ENCODE data around the gene ZNF664. TPM values are rescaled to one million over a fixed set of nuclear protein-coding genes. Genes with fewer than 3 reads are reported as not detected.

ZNF664 gene
- total RNA-seq, 1 experiment from 2014 or later = 124 TPM

GRCh38 chr12:124006846-124007713 lies 34.1 kb downstream of the ZNF664 start:
- Histone ChIP-seq H3K9ac (ENCODE audit: low read length) (no peak overlapping the region), H3K27ac (ENCODE audit: low read depth, low read length) (no peak overlapping the region), H3K9me3 (ENCODE audit: control insufficient read depth in 1 of 2, insufficient read depth in 1 of 2, low read depth in 1 of 2, low read length in 2 of 2) (no peaks in the 10 kb centered on the region), H3K36me3 (ENCODE audit: control insufficient read depth in 1 of 2, insufficient read depth in 2 of 2, low read length in 2 of 2) (peaks cover 2 to 21% of the 10 kb centered on the region in 2 experiments; a peak in 3 of 4 replicates), H3K4me1 (ENCODE audit: control insufficient read depth in 1 of 2, insufficient read depth in 2 of 2, low read length in 2 of 2) (no peaks in the 10 kb centered on the region), H3K79me2 (ENCODE audit: insufficient read depth, low read length) (peaks cover 29% of the 10 kb centered on the region), H3K4me2 (ENCODE audit: low read length) (no peak overlapping the region), H3K4me3 (replicated peaks in 1 of 2; ENCODE audit: low read depth in 1 of 2, low read length in 2 of 2) (no peak overlapping the region), H2AFZ (ENCODE audit: low read depth, low read length, poor library complexity, severe bottlenecking) (no peak overlapping the region), H3K9me2 (ENCODE audit: insufficient read depth) (no peaks in the 10 kb centered on the region), H4K20me1 (ENCODE audit: insufficient read depth) (peaks cover 8% of the 10 kb centered on the region; the same call in 1 of the 2 replicates), H3K27me3 (ENCODE audit: insufficient read depth, low read length) (no peaks in the 10 kb centered on the region)
- ChIA-PET POLR2A (no interaction called here), CTCF (no interaction called here), RAD21 (ENCODE audit: low non-redundant PET in 1 of 2, low total read pairs in 2 of 2, uncharacterized antibody in 2 of 2, unreplicated experiment in 2 of 2) (no interaction called here)
- DNase-seq (ENCODE audit: low read depth, low spot score) (no peak), ATAC-seq (no peak)
- TF ChIP-seq MAX (IDR thresholded peaks at IDR 0.05) = no peak
- no peak for TF ChIP-seq ZFX (IDR thresholded peaks at IDR 0.05)
- TF ChIP-seq TCF7L2 (IDR thresholded peaks at IDR 0.05; ENCODE audit: borderline replicate concordance, extremely low read depth, insufficient read depth, insufficient read length) = no peak
- TF ChIP-seq SIN3A (IDR thresholded peaks at IDR 0.05; ENCODE audit: low read depth) = no peak
- TF ChIP-seq POLR2AphosphoS5 (IDR thresholded peaks at IDR 0.05; ENCODE audit: low read depth, low read length) = no peak
- no peak for TF ChIP-seq ZNF274 (IDR thresholded peaks at IDR 0.05; ENCODE audit: low read depth, low read length)
- no TSS peak for BruUV-seq (replicated peaks)
- intact Hi-C loops (cut with micrococcal nuclease) = no loop called here

- DNase-seq (ENCODE audit: low read depth, low spot score) (no peak), ATAC-seq (no peak)
- Histone ChIP-seq H2AFZ (ENCODE audit: low read depth, low read length, poor library complexity, severe bottlenecking) (no peak overlapping the region), H3K4me2 (ENCODE audit: low read length) (no peak overlapping the region), H3K36me3 (ENCODE audit: control insufficient read depth in 1 of 2, insufficient read depth in 2 of 2, low read length in 2 of 2) (peaks cover 11 to 30% of the 10 kb centered on the region in 2 experiments; a peak in 3 of 4 replicates), H3K9me3 (ENCODE audit: control insufficient read depth in 1 of 2, insufficient read depth in 1 of 2, low read depth in 1 of 2, low read length in 2 of 2) (no peaks in the 10 kb centered on the region), H3K9ac (ENCODE audit: low read length) (no peak overlapping the region), H3K4me3 (replicated peaks in 1 of 2; ENCODE audit: low read depth in 1 of 2, low read length in 2 of 2) (no peak overlapping the region), H4K20me1 (ENCODE audit: insufficient read depth) (peaks cover 8% of the 10 kb centered on the region; the same call in 1 of the 2 replicates), H3K27ac (ENCODE audit: low read depth, low read length) (no peak overlapping the region), H3K79me2 (ENCODE audit: insufficient read depth, low read length) (peaks cover 20% of the 10 kb centered on the region; the same call in 1 of the 2 replicates), H3K9me2 (ENCODE audit: insufficient read depth) (no peaks in the 10 kb centered on the region), H3K27me3 (ENCODE audit: insufficient read depth, low read length) (no peaks in the 10 kb centered on the region), H3K4me1 (ENCODE audit: control insufficient read depth in 1 of 2, insufficient read depth in 2 of 2, low read length in 2 of 2) (no peaks in the 10 kb centered on the region)
- ChIA-PET CTCF (no interaction called here), POLR2A (no interaction called here), RAD21 (ENCODE audit: low non-redundant PET in 1 of 2, low total read pairs in 2 of 2, uncharacterized antibody in 2 of 2, unreplicated experiment in 2 of 2) (no interaction called here)
- intact Hi-C loops (cut with micrococcal nuclease) = no loop called here
- BruUV-seq (replicated peaks) = no TSS peak
- TF ChIP-seq REST (IDR thresholded peaks at IDR 0.05; ENCODE audit: low read depth) (no peak), EZH2phosphoT487 (IDR thresholded peaks at IDR 0.05; ENCODE audit: borderline replicate concordance) (no peak)
These were observed 35.0 kb downstream of the ZNF664 start for GRCh38 chr12:124007826-124008570.

Measured in HCT116 (cell line).